HL-60 (cell line): Measurements from ENCODE around the gene MAN2A1.

ENCODE experiments used
- POLR2AphosphoS5 ChIP-seq: IDR thresholded peaks from 2 replicates; pipeline ENCODE4 v1.6.1; 2012; ENCODE audit warnings: low read depth
- REST ChIP-seq: IDR thresholded peaks from 2 replicates; pipeline ENCODE4 v1.6.1; 2012; ENCODE audit warnings: low read depth; ENCODE audit not compliant: insufficient replicate concordance
- TF ChIP-seq, protein P1 (sequence below): IDR thresholded peaks from one replicate; pipeline ENCODE4 v1.5.1; 2011; ENCODE audit warnings: low read length, control low read depth, inconsistent platforms; ENCODE audit not compliant: insufficient read depth

GRCh38 chr5:109697339-109697738 lies 7.6 kb downstream of the MAN2A1 start:
- TF ChIP-seq, protein P1, sequence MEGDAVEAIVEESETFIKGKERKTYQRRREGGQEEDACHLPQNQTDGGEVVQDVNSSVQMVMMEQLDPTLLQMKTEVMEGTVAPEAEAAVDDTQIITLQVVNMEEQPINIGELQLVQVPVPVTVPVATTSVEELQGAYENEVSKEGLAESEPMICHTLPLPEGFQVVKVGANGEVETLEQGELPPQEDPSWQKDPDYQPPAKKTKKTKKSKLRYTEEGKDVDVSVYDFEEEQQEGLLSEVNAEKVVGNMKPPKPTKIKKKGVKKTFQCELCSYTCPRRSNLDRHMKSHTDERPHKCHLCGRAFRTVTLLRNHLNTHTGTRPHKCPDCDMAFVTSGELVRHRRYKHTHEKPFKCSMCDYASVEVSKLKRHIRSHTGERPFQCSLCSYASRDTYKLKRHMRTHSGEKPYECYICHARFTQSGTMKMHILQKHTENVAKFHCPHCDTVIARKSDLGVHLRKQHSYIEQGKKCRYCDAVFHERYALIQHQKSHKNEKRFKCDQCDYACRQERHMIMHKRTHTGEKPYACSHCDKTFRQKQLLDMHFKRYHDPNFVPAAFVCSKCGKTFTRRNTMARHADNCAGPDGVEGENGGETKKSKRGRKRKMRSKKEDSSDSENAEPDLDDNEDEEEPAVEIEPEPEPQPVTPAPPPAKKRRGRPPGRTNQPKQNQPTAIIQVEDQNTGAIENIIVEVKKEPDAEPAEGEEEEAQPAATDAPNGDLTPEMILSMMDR = no peak
- TF ChIP-seq POLR2AphosphoS5 (no peak), REST (no peak)
